SK-N-MC (cell line): ENCODE data around the gene SPIC.

ENCODE experiments used
- EZH2 ChIP-seq: fragments of 200-600 bp; sonication (generic); IDR thresholded peaks from one replicate; pipeline ENCODE4 v1.6.1; 2017; ENCODE audit warnings: antibody characterized with exemption
- FOXP2 ChIP-seq: optimal IDR thresholded peaks from 2 replicates; pipeline ENCODE3; 2011; ENCODE audit warnings: mild to moderate bottlenecking, moderate library complexity; ENCODE audit not compliant: insufficient read depth; ENCODE audit errors: extremely low read length, control extremely low read depth
- POLR2AphosphoS5 ChIP-seq: IDR thresholded peaks from 2 replicates; pipeline ENCODE4 v1.6.1; 2012; ENCODE audit warnings: mild to moderate bottlenecking, low read depth, low read length, borderline replicate concordance

- no peak for TF ChIP-seq FOXP2
- no peak for TF ChIP-seq EZH2
- TF ChIP-seq POLR2AphosphoS5, result no peak
Measured at GRCh38 chr12:101480849-101481248, 5.7 kb downstream of the SPIC start.
